Psoas muscle (tissue), 8 donors: ENCODE measurements around the gene OR2G3. TPM values are rescaled to one million over a fixed set of nuclear protein-coding genes. Genes with fewer than 3 reads are reported as not detected.

Experiments
- ATAC-seq, 4 donors: fragments of 200-7000 bp; cut with Tn5 transposase; one replicate each; pipeline ENCODE4 v1.9.1; 2020; ENCODE audit warnings: moderate library complexity in 3 of 4, mild to moderate bottlenecking in 2 of 4
- DNase-seq, 2 donors: peaks; one replicate each; pipeline ENCODE4 v3.0.0-alpha.2; 2020
- H3K27ac ChIP-seq: fragments of 200-600 bp; one replicate; pipeline ENCODE4 v1.8.0; 2022
- H3K27me3 ChIP-seq, 3 donors: fragments of 200-600 bp in 1 of 3; one replicate each; pipeline versions ENCODE4 v1.6.1 to v1.8.0; 2013 to 2022; ENCODE audit warnings: low read length in 2 of 3, mild to moderate bottlenecking in 2 of 3, moderate library complexity in 1 of 3; ENCODE audit not compliant: insufficient read depth in 3 of 3
- H3K36me3 ChIP-seq, 2 donors: fragments of 200-600 bp in 1 of 2; one replicate each; pipeline versions ENCODE4 v1.6.1 to v1.8.0; 2013 to 2022; ENCODE audit warnings: low read depth in 1 of 2, mild to moderate bottlenecking in 1 of 2, moderate library complexity in 1 of 2; ENCODE audit not compliant: insufficient read depth in 1 of 2
- H3K4me1 ChIP-seq: fragments of 200-600 bp; one replicate; pipeline ENCODE4 v1.8.0; 2022
- H3K4me3 ChIP-seq: fragments of 200-600 bp; one replicate; pipeline ENCODE4 v1.8.0; 2022; ENCODE audit warnings: mild to moderate bottlenecking
- H3K9me3 ChIP-seq: fragments of 200-600 bp; one replicate; pipeline ENCODE4 v1.8.0; 2022
- WGBS, 3 donors: extraction: QIAGEN DNeasy Blood & Tissue Kit; methylation state at CpG; one replicate each; pipeline versions ENCODE4 v1.1.6 to v1.1.7; 2013; 5-methylcytosine and 5-hydroxymethylcytosine counted together
- intact Hi-C, 2 donors: fragments of 100-400 bp; cut with DNase I; formaldehyde crosslinking; loops; one replicate each; pipeline versions ENCODE4 v1.11.0 to v1.14.2; 2022
- long read RNA-seq, 2 donors: library from polyadenylated mRNA; unstranded; transcript quantifications; one replicate each; pipeline ENCODE4 v2.0.0, GENCODE V29; 2021
- polyA plus RNA-seq, 3 donors: library from polyadenylated mRNA; stranded (reverse); fragments of 200-250 nt; gene quantifications; one replicate each; pipeline ENCODE4 v1.2.3, GENCODE V29; 2013
- total RNA-seq, 4 donors: library from RNA; stranded (reverse); fragmentation: NEBNext Ultra II Directional in 2 of 4; extraction: Animal tissue kit (Norgen Biotek cat#: 25700) in 2 of 4; gene quantifications; one replicate each; pipeline versions ENCODE4 v1.2.1 to v1.2.4, GENCODE V29; 2021 to 2023
- TF ChIP-seq, protein P1 (sequence below): fragments of 200-600 bp; IDR thresholded peaks from one replicate; pipeline ENCODE4 v1.8.0; 2022; ENCODE audit warnings: antibody characterized with exemption
- donor health status: healthy with polysubstance abuse.
- donor health status: DM: no; HTN: no; CAD: no; lungs with moderate emphysema.
- donor health status: Bipolar disorder and iron deficiency.
- donor health status: healthy.
- donor health status: DM: yes; HTN: yes; CAD: no.
- donor health status: DM: no; HTN: no; CAD: no.
- donor health status: DM: no; HTN: no; CAD: no.
- donor health status: DM: yes; HTN: yes; CAD: no.

Gene OR2G3
- total RNA-seq: not detected
- not detected for polyA plus RNA-seq
- long read RNA-seq, donor 1: 0 reads
- long read RNA-seq, donor 2: 0 reads

DNA sequence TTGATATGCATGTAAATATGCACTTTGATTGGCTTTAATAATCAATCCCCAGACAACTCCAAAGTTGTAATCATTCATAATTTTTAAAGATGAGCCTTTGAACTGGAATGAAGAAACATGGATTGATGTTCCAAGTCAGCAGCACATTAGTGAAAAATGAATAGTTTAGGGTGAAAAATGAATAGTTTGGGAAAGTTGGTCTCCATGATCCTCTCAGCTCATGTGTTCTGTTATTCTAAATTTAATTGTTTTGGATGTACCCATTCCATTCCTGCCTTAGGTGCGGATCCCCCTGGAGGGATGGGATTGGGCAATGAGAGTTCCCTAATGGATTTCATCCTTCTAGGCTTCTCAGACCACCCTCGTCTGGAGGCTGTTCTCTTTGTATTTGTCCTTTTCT is at the start of gene OR2G3:
OR2G3 (plus strand) TSS at position 301 of the 400 bp plus-strand sequence; CDS start at position 301, 0 bp downstream.
- WGBS, 3 donors: 62 to 75% (median 72%) methylated on average over 2 of the region's 2 CpGs
- intact Hi-C loops: no loop called here
- Histone ChIP-seq H3K36me3 (no peaks in the 10 kb centered on the region), H3K4me1 (no peaks in the 10 kb centered on the region), H3K27me3 (no peaks in the 10 kb centered on the region), H3K27ac (no peak within 1 kb of the TSS), H3K9me3 (peaks cover 6% of the 10 kb centered on the region), H3K4me3 (no peak within 1 kb of the TSS)
- ATAC-seq (no peak), DNase-seq (no peak)
- TF ChIP-seq, protein P1, sequence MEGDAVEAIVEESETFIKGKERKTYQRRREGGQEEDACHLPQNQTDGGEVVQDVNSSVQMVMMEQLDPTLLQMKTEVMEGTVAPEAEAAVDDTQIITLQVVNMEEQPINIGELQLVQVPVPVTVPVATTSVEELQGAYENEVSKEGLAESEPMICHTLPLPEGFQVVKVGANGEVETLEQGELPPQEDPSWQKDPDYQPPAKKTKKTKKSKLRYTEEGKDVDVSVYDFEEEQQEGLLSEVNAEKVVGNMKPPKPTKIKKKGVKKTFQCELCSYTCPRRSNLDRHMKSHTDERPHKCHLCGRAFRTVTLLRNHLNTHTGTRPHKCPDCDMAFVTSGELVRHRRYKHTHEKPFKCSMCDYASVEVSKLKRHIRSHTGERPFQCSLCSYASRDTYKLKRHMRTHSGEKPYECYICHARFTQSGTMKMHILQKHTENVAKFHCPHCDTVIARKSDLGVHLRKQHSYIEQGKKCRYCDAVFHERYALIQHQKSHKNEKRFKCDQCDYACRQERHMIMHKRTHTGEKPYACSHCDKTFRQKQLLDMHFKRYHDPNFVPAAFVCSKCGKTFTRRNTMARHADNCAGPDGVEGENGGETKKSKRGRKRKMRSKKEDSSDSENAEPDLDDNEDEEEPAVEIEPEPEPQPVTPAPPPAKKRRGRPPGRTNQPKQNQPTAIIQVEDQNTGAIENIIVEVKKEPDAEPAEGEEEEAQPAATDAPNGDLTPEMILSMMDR: no peak

DNA sequence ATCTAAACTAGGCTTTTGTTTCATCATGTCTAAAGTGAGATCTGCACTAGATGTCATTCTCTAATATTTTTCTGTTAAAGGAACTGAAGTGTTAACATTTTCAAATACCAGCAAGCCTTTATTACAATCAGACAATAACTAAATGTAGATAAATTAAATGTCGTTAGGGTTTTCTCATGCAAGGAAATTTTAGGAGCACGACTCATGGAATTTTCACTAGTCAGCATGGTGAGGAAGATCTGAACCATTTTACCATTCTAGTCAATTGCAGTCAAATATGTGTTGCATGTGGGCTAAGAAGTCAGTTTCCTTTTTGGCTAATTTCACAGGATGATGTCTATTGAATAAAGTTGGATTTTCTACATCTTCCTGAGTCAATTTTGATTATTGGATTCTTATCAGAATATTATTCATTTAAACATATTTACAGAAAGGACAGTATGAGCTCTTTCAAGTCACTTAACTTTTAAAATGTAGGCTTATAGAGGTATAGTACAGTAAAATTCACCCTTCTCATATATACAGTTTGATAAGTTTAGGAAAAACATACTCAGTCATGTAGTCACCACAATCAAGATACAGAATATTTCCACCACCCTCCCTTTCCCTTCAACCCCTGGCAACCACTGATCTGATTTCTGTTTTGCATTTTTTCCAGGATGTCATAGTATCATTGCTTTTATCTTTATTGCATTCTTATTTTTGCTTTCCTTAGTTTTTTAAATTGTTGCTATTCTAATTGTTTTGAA is 47.3 kb upstream of the OR2G3 start:
- no peaks in the 10 kb centered on the region for H3K9me3 ChIP-seq
- no peak overlapping the region for H3K4me3 ChIP-seq
- no peaks in the 10 kb centered on the region for H3K36me3 ChIP-seq
- TF ChIP-seq, protein P1: no peak
- no peak overlapping the region for H3K27ac ChIP-seq
- DNase-seq (no peak), ATAC-seq (no peak)
- intact Hi-C loops: no loop called here
- no peaks in the 10 kb centered on the region for H3K4me1 ChIP-seq
- 79 to 85% (median 81%) methylated on average over 2 of the region's 2 CpGs for WGBS, 3 donors
- H3K27me3 ChIP-seq: no peaks in the 10 kb centered on the region

DNA sequence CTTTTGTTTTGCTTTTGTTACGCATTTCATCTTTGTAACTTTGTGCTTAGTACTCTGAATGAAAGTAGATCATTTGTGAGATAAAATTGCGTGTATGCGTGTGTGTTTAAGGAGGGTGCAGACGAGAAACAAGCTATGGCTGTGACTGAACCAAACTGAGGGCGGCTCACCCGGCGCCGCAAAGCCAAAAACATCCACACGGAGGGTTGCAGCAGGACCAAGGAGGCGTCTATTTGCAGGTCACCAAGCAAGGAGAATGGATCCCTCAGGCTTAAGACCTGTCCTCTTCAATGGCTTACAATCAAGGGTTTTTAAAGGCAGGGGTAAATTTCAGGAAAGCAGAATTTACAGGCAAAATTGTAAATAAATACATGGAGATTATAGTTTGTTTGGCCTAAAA is 43.7 kb upstream of the OR2G3 start:
- no peak for DNase-seq
- Histone ChIP-seq H3K36me3 (no peaks in the 10 kb centered on the region), H3K27me3 (no peaks in the 10 kb centered on the region), H3K27ac (no peak overlapping the region), H3K4me1 (no peaks in the 10 kb centered on the region), H3K9me3 (no peaks in the 10 kb centered on the region), H3K4me3 (no peak overlapping the region)
- intact Hi-C loops: no loop called here
- TF ChIP-seq, protein P1: no peak
- no peak for ATAC-seq
- WGBS, 3 donors: 71 to 74% (median 71%) methylated on average over 10 of the region's 10 CpGs

DNA sequence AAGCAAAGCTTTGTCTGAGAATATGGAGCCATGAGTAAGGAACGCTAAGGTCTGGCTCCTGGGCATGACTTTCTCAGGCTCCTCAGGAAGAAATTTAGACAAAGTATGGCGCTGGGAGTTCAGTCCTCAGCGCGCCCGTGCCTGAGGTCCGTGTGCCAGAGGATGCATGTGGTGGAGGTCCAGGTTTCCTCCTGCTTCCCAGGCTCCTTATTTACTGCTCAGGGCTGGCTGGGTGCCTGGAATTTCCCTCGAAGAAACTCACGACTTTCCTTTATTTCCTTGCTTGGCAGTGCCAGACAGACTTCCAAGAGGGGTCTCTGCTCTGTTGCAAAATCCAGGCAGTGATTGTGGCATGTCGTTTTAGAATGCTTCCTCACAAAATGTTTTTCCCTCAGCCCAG is 43.2 kb upstream of the OR2G3 start:
- ATAC-seq (no peak), DNase-seq (no peak)
- intact Hi-C loops: no loop called here
- WGBS, 3 donors: 56 to 65% (median 60%) methylated on average over 9 of the region's 9 CpGs
- no peaks in the 10 kb centered on the region for H3K27me3 ChIP-seq
- no peak overlapping the region for H3K4me3 ChIP-seq
- TF ChIP-seq, protein P1: no peak
- H3K36me3 ChIP-seq: no peaks in the 10 kb centered on the region
- no peaks in the 10 kb centered on the region for H3K4me1 ChIP-seq
- no peaks in the 10 kb centered on the region for H3K9me3 ChIP-seq
- no peak overlapping the region for H3K27ac ChIP-seq

DNA sequence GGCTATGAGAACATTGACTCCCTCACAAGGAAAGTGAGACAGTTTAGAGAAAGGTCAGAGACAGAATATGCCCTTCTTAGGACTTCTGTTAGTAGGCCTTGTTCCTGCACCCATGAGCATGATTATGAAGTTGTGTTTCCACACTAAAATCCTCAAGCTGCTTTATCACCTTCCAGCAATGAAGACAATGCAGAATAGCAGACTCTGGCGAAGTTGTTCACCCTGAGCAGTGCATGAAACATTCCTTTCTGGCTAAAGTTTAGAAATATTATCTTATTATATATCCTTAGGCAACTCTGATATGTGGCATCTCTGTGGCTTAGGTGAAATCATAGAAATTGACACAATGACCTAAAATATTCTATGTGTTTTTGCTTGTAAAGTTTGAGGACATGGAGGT is 31.1 kb upstream of the OR2G3 start:
- 44 to 49% (median 45%) methylated on average over 1 of the region's 1 CpG for whole genome bisulfite sequencing, 3 donors
- H3K9me3 ChIP-seq: no peaks in the 10 kb centered on the region
- no peak for ATAC-seq

More for the DNA sequence above, 31.1 kb upstream of the OR2G3 start:
- Histone ChIP-seq H3K27me3 (no peaks in the 10 kb centered on the region), H3K4me3 (no peak overlapping the region), H3K4me1 (no peaks in the 10 kb centered on the region), H3K36me3 (no peaks in the 10 kb centered on the region), H3K27ac (no peak overlapping the region)
- TF ChIP-seq, protein P1: no peak
- no peak for DNase-seq
- intact Hi-C loops: no loop called here
